ENCODE measurements around the gene MBOAT2. TPM values are rescaled to one million over a fixed set of nuclear protein-coding genes. Genes with fewer than 3 reads are reported as not detected.
"Not testable (repeated sequence)": the region's sequence is repeated elsewhere in the genome, so short reads cannot be mapped to it uniquely, and the experiment has no call there.

Gene MBOAT2
- total RNA-seq, 1 donor from 2014 or later: 34.9 TPM

GRCh38 chr2:8976442-8977259, 26.8 kb downstream of the MBOAT2 start:
- no peak for DNase-seq (ENCODE audit: low read depth)
- no peak for TF ChIP-seq CTCF (conservative IDR thresholded peaks at IDR 0.05; ENCODE audit: low read depth, low read length)

GRCh38 chr2:8974016-8974415, 29.5 kb downstream of the MBOAT2 start:
- no peak overlapping the region for H3K4me3 ChIP-seq (ENCODE audit: low read depth, low read length)
- no peak for TF ChIP-seq CTCF (conservative IDR thresholded peaks at IDR 0.05; ENCODE audit: low read depth, low read length)
- DNase-seq (ENCODE audit: low read depth): no peak

More at GRCh38 chr2:8976442-8977259, 26.8 kb downstream of the MBOAT2 start:
- no peak overlapping the region for H3K4me3 ChIP-seq (ENCODE audit: low read depth, low read length)

GRCh38 chr2:8973017-8973416, 30.5 kb downstream of the MBOAT2 start:
- H3K4me3 ChIP-seq (ENCODE audit: low read depth, low read length); DNase-seq (ENCODE audit: low read depth): not testable (repeated sequence)

GRCh38 chr2:8972535-8972934, 30.9 kb downstream of the MBOAT2 start:
- not testable (repeated sequence) for H3K4me3 ChIP-seq (ENCODE audit: low read depth, low read length); DNase-seq (ENCODE audit: low read depth)

- DNase-seq (ENCODE audit: low read depth); H3K4me3 ChIP-seq (ENCODE audit: low read depth, low read length): not testable (repeated sequence)
These were observed 34.1 kb downstream of the MBOAT2 start for GRCh38 chr2:8969348-8969747.

GRCh38 chr2:8966123-8966908, 37.2 kb downstream of the MBOAT2 start:
- no peak for DNase-seq (ENCODE audit: low read depth)

GRCh38 chr2:8965216-8965969, 38.1 kb downstream of the MBOAT2 start:
- no peak overlapping the region for H3K4me3 ChIP-seq (ENCODE audit: low read depth, low read length)
- no peak for DNase-seq (ENCODE audit: low read depth)
- TF ChIP-seq CTCF (conservative IDR thresholded peaks at IDR 0.05; ENCODE audit: low read depth, low read length): no peak

More at GRCh38 chr2:8966123-8966908, 37.2 kb downstream of the MBOAT2 start:
- H3K4me3 ChIP-seq (ENCODE audit: low read depth, low read length): no peak overlapping the region
- TF ChIP-seq CTCF (conservative IDR thresholded peaks at IDR 0.05; ENCODE audit: low read depth, low read length): no peak

GRCh38 chr2:8962890-8963289, 40.6 kb downstream of the MBOAT2 start:
- no peak overlapping the region for H3K4me3 ChIP-seq (ENCODE audit: low read depth, low read length)
- no peak for DNase-seq (ENCODE audit: low read depth)
- no peak for TF ChIP-seq CTCF (conservative IDR thresholded peaks at IDR 0.05; ENCODE audit: low read depth, low read length)
